ENCODE results near the gene ROR1. TPM values are rescaled to one million over a fixed set of nuclear protein-coding genes. Genes with fewer than 3 reads are reported as not detected.
A peak's percentile ranks its signal among the peaks of the same experiment; 100 is the strongest.

The ROR1 gene
- total and polyA plus RNA-seq, 9 donors = 3.0 to 26.1 (median 15.0) TPM

- H3K27me3 ChIP-seq = no peaks in the 10 kb centered on the region
- H3K27ac ChIP-seq = no peak overlapping the region
- H3K9me3 ChIP-seq = no peaks in the 10 kb centered on the region
- H3K4me1 ChIP-seq (ENCODE audit: insufficient read depth) = peaks cover 3% of the 10 kb centered on the region
- H3K36me3 ChIP-seq = no peaks in the 10 kb centered on the region
- DNase-seq = no peak
- no peak overlapping the region for H3K4me3 ChIP-seq
- intact Hi-C loops (cut with DNase I) = no loop called here
- 58 to 74% (median 60%) methylated on average over 2 of the region's 2 CpGs for WGBS, 3 donors
- TF ChIP-seq POLR2A (IDR thresholded peaks at IDR 0.05) (no peak), EP300 (IDR thresholded peaks at IDR 0.05) (no peak), CTCF (IDR thresholded peaks at IDR 0.05) (no peak)
These were observed 83.7 kb downstream of the ROR1 start for GRCh38 chr1:63857478-63857877.

DNA sequence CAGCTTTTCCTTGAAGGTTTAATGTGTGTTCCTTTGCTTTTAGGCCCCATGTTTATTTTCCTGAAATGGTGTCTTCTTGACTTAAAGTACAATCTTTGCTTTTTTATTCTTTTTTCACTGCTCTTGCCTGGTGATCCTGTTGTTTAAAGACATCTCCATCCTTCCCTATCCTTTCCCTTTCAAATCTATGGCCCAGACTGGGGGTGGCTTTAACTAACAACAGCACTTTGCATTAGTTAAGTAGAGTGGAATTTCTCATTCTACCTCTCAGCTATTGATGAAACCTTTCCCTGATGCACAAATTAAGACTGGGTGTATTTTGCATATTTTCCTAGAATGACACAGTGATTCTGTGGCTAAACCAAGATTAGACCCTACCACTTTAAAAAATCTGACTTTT is 84.3 kb downstream of the ROR1 start:
- Histone ChIP-seq H3K9me3 (no peaks in the 10 kb centered on the region), H3K27me3 (no peaks in the 10 kb centered on the region), H3K4me1 (ENCODE audit: insufficient read depth) (peaks cover 3% of the 10 kb centered on the region), H3K4me3 (no peak overlapping the region), H3K36me3 (no peaks in the 10 kb centered on the region), H3K27ac (no peak overlapping the region)
- TF ChIP-seq EP300 (IDR thresholded peaks at IDR 0.05) = no peak
- TF ChIP-seq POLR2A (IDR thresholded peaks at IDR 0.05) = no peak
- no peak for TF ChIP-seq CTCF (IDR thresholded peaks at IDR 0.05)
- no peak for DNase-seq
- intact Hi-C loops (cut with DNase I) = no loop called here

GRCh38 chr1:63859480-63860275 is 85.9 kb downstream of the ROR1 start:
- intact Hi-C loops (cut with DNase I) = no loop called here
- TF ChIP-seq EP300 (IDR thresholded peaks at IDR 0.05) = no peak
- TF ChIP-seq POLR2A (IDR thresholded peaks at IDR 0.05) = no peak
- no peak for TF ChIP-seq CTCF (IDR thresholded peaks at IDR 0.05)
- DNase-seq = no peak
- no peaks in the 10 kb centered on the region for H3K9me3 ChIP-seq
- no peaks in the 10 kb centered on the region for H3K36me3 ChIP-seq
- WGBS, 3 donors = 94 to 96% (median 95%) methylated on average over 3 of the region's 3 CpGs
- H3K27ac ChIP-seq = no peak overlapping the region
- H3K27me3 ChIP-seq = no peaks in the 10 kb centered on the region
- H3K4me1 ChIP-seq (ENCODE audit: insufficient read depth) = peaks cover 3% of the 10 kb centered on the region
- H3K4me3 ChIP-seq = no peak overlapping the region

DNA sequence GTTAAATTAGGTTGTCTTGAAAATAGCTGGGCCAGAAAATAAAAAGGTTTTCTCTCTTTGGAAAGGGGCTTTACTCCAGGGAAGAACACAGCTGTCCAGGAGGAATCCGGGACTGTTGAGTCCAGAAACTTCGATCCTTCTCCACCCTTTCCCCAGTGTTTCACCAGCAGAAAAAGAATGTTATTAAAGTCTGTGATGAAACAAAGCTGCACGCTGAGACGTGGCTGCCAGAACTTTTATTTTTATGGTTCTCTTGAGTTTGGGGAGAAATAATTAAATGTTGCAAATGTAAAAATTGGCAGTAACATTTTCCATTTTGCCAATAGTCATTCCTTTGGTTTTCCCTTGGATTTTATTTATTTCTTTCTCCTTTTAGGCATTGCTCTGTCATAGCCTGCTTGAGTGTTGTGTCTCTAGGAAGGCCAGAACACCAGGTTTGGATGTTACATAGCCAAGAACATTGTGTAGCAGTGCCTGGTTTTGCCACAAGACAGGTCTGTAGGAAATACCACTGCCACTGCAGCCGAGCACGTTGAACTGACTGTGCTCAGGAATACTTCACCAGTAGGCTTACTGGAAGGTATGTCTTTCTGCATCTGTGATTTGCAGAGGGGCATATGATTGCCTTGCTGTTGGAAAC is 87.4 kb downstream of the ROR1 start:
- Histone ChIP-seq H3K27me3 (no peaks in the 10 kb centered on the region), H3K36me3 (no peaks in the 10 kb centered on the region), H3K4me3 (no peak overlapping the region), H3K4me1 (ENCODE audit: insufficient read depth) (peaks cover 3% of the 10 kb centered on the region), H3K9me3 (no peaks in the 10 kb centered on the region), H3K27ac (peak overlapping the region in 1 of 2 donors; percentile 16)
- peak in 1 of 5 donors; percentile 23 for DNase-seq
- 14 to 20% (median 18%) methylated on average over 6 of the region's 6 CpGs for WGBS, 3 donors
- intact Hi-C loops (cut with DNase I) = no loop called here
- TF ChIP-seq EP300 (IDR thresholded peaks at IDR 0.05) = no peak
- no peak for TF ChIP-seq POLR2A (IDR thresholded peaks at IDR 0.05)
- no peak for TF ChIP-seq CTCF (IDR thresholded peaks at IDR 0.05)
